ENCODE results near the gene FAAH.

- no peak for TF ChIP-seq POLR2A (IDR thresholded peaks at IDR 0.05; ENCODE audit: low read depth, low read length)
- TF ChIP-seq TAF1 (IDR thresholded peaks at IDR 0.05; ENCODE audit: low read depth, low read length), result no peak
- TF ChIP-seq POLR2AphosphoS5 (IDR thresholded peaks at IDR 0.05; ENCODE audit: low read depth, low read length), result no peak
Observed at GRCh38 chr1:46442317-46443161, 48.4 kb downstream of the FAAH start.

Measured in GM12891 (cell line).